ENCODE data around the gene CFAP141. TPM values are rescaled to one million over a fixed set of nuclear protein-coding genes. Genes with fewer than 3 reads are reported as not detected.
A peak's percentile ranks its signal among the peaks of the same experiment; 100 is the strongest.

The CFAP141 gene
- total and polyA plus RNA-seq, 2 of the 13 experiments (the other 11 are each of a cell fraction or from before 2014, with no cell fraction given), result not detected

DNA sequence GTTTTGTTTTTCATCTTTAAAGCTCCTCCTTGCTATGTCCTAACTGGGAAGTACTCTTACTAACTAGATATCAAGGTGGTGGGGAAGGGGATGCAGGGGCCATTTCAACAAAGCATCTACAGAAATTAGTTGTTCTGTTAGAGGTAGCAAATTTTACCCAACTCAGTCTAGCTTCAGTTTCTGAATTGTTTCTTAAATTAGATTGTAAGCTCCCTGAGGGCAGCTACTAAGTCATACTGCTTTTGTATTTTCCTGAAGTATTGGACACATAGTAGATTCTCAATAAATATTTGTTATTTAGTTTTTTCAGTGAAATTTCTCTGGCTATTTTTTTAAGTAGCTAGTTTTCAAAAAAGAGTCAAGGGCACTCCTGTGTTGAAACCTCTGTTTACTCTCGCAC lies 16.4 kb upstream of the CFAP141 start:
- intact Hi-C loops (cut with micrococcal nuclease; ENCODE audit: unreplicated experiment) (no loop called here), in situ Hi-C loops (cut with HindIII; ENCODE audit: extremely low pct_ligation_motif_present, low pct_unique_long_range_greater_than_20kb) (no loop called here)
- H3K4me3 ChIP-seq (replicated peaks in 1 of 3; ENCODE audit: insufficient read depth in 1 of 3, low read depth in 2 of 3, low read length in 3 of 3), result peak overlapping the region; percentile 76 to 96 (median 89); a peak in 5 of 6 replicates
- BruUV-seq (replicated peaks), result no TSS peak
- CTCF ChIA-PET (ENCODE audit: low intra/inter-chr PET ratio, low total read pairs), result no interaction called here
- POLR2A ChIA-PET, result interaction anchor here (1.0 to 1.2 kb wide), 2 partner anchors 18 to 113 kb away, joined by 3 read pairs; no protein-coding TSS in a partner anchor
- no peaks in the 10 kb centered on the region for H3K9me3 ChIP-seq (ENCODE audit: low read length)
- peak overlapping the region; percentile 76 for H3K4me2 ChIP-seq (ENCODE audit: low read depth, low read length)
- 95% methylated on average over 1 of the region's 1 CpG for WGBS (ENCODE audit: low lambda C conversion rate)
- TF ChIP-seq SRSF4 (IDR thresholded peaks at IDR 0.05; ENCODE audit: low read depth, low read length, poor library complexity, severe bottlenecking), result no peak
- TF ChIP-seq PAWR (CRISPR knock-in tag; IDR thresholded peaks at IDR 0.05; ENCODE audit: borderline replicate concordance), result no peak
- no peak for TF ChIP-seq ATRX (CRISPR knock-in tag; IDR thresholded peaks at IDR 0.05; ENCODE audit: borderline replicate concordance)
- no peak for TF ChIP-seq ELF4 (CRISPR knock-in tag; IDR thresholded peaks at IDR 0.05; ENCODE audit: borderline replicate concordance)
- TF ChIP-seq, protein P1, sequence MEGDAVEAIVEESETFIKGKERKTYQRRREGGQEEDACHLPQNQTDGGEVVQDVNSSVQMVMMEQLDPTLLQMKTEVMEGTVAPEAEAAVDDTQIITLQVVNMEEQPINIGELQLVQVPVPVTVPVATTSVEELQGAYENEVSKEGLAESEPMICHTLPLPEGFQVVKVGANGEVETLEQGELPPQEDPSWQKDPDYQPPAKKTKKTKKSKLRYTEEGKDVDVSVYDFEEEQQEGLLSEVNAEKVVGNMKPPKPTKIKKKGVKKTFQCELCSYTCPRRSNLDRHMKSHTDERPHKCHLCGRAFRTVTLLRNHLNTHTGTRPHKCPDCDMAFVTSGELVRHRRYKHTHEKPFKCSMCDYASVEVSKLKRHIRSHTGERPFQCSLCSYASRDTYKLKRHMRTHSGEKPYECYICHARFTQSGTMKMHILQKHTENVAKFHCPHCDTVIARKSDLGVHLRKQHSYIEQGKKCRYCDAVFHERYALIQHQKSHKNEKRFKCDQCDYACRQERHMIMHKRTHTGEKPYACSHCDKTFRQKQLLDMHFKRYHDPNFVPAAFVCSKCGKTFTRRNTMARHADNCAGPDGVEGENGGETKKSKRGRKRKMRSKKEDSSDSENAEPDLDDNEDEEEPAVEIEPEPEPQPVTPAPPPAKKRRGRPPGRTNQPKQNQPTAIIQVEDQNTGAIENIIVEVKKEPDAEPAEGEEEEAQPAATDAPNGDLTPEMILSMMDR (CRISPR knock-in tag; IDR thresholded peaks at IDR 0.05), result no peak
- no peak for TF ChIP-seq CREM (IDR thresholded peaks at IDR 0.05)
- TF ChIP-seq CREM (CRISPR knock-in tag; IDR thresholded peaks at IDR 0.05), result no peak
- no peak for TF ChIP-seq GABPA (IDR thresholded peaks at IDR 0.05; ENCODE audit: low read depth, low read length)
- no peak for TF ChIP-seq GABPA (CRISPR knock-in tag; IDR thresholded peaks at IDR 0.05; ENCODE audit: low read depth)
- H4K20me1 ChIP-seq (ENCODE audit: insufficient read depth, low read length), result peaks cover 28% of the 10 kb centered on the region
- peaks cover 75% of the 10 kb centered on the region for H3K4me1 ChIP-seq (ENCODE audit: insufficient read depth, low read length)
- H3K79me2 ChIP-seq (ENCODE audit: insufficient read depth, low read length), result peaks cover 91% of the 10 kb centered on the region
- no peaks in the 10 kb centered on the region; a peak in 1 of 5 replicates for H3K27me3 ChIP-seq (ENCODE audit: control insufficient read depth in 1 of 2, insufficient read depth in 2 of 2, low read length in 2 of 2)
- no peak overlapping the region for H2AFZ ChIP-seq (ENCODE audit: low read length)
- no peak overlapping the region for H3K27ac ChIP-seq (ENCODE audit: extremely low read length, insufficient read depth, low read length)
- DNase-seq (ENCODE audit: low spot score) (no peak), ATAC-seq (no peak), FAIRE-seq (no peak)
- H3K9ac ChIP-seq (ENCODE audit: insufficient read depth, low read depth, low read length), result peak overlapping the region; percentile 85; the same call in 1 of the 2 replicates
- H3K36me3 ChIP-seq (replicated peaks in 1 of 2; ENCODE audit: control insufficient read depth in 1 of 2, insufficient read depth in 2 of 2, low read length in 2 of 2), result peaks cover 9 to 41% of the 10 kb centered on the region in 2 experiments

All from HepG2 (cell line).